ENCODE results near the gene PRR18.

PRR18 gene

GRCh38 chr6:166300357-166300987 is 7.7 kb downstream of the PRR18 start:
- Mint-ChIP-seq H3K9me3 (no peaks in the 10 kb centered on the region), H3K27me3 (peaks cover 20% of the 10 kb centered on the region), H3K36me3 (no peaks in the 10 kb centered on the region), H3K4me1 (no peaks in the 10 kb centered on the region), H3K27ac (no peak overlapping the region), H3K4me3 (no peak overlapping the region)

DNA sequence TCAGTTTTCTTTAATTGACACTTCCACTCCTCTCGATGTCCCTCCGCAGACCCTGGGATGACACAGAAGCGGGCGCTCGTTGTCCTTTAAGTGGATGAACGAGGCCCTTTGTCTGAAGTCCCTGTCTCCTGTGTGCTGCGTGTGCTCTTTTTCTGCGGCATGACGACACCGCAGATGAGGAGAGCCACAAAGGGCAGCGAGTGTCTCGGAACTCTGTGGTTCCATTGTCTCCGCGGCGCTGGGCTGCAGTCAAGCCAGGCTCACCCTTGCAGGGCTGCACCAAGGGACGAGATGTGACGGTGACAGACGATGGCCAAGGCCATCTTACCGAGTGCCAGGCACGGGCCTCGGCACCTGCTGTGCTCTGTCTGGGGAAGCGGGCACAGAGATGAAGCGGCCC is 10.6 kb downstream of the PRR18 start:
- Mint-ChIP-seq H3K27me3 (peaks cover 11% of the 10 kb centered on the region), H3K4me3 (no peak overlapping the region), H3K27ac (no peak overlapping the region), H3K9me3 (no peaks in the 10 kb centered on the region), H3K4me1 (no peaks in the 10 kb centered on the region), H3K36me3 (no peaks in the 10 kb centered on the region)

- Mint-ChIP-seq H3K4me3 (no peak overlapping the region), H3K9me3 (no peaks in the 10 kb centered on the region), H3K36me3 (no peaks in the 10 kb centered on the region), H3K27me3 (peaks cover 5% of the 10 kb centered on the region), H3K4me1 (no peaks in the 10 kb centered on the region), H3K27ac (no peak overlapping the region)
Measured at GRCh38 chr6:166296035-166296883, 11.9 kb downstream of the PRR18 start.

- no peaks in the 10 kb centered on the region for H3K36me3 Mint-ChIP-seq
- no peak overlapping the region for H3K4me3 Mint-ChIP-seq
- peaks cover 2% of the 10 kb centered on the region for H3K27me3 Mint-ChIP-seq
- H3K27ac Mint-ChIP-seq: no peak overlapping the region
- no peaks in the 10 kb centered on the region for H3K9me3 Mint-ChIP-seq
- H3K4me1 Mint-ChIP-seq: no peaks in the 10 kb centered on the region
Measured at GRCh38 chr6:166293731-166294584, 14.2 kb downstream of the PRR18 start.

DNA sequence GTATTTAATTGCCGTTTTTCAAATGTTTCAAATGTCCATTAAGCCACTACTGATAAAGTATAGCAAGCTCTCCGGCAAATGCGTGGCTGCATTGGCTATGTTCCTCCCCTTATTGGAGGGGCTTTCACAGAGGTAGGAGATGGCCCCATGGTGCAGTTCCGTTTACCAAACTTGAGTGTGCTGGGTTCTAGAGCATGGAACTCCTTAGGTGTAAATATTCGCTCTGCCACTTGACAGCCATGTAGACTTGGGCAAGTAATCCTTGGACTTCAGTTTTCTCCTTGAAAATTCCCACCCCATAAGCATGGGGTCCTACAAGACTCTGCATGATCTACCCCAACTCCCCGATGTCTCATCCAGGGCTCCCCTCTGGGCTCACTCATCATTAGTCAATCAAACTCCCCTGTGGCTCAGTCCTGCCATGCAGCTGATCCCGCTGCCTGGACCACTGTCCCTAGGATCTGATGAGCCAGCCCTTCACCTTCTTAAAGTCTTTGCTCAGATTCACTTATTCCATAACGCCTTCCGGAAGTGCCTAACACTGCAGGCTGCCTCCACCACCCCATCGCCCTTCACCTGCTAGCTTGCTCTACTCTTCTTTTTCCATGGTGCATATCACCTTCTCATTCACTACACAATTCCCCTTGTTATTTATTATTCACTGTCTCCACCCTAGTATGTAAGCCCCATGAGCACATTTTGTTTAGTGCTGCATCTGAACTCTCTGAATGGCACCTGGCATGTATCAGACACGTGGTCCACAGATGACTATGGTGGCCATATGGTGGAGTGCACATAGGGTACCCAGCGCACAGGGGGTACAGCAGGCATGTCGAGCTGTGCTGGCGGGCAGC is 18.8 kb downstream of the PRR18 start:
- Mint-ChIP-seq H3K9me3 (no peaks in the 10 kb centered on the region), H3K27me3 (no peaks in the 10 kb centered on the region), H3K36me3 (no peaks in the 10 kb centered on the region), H3K4me3 (no peak overlapping the region), H3K27ac (no peak overlapping the region), H3K4me1 (no peaks in the 10 kb centered on the region)

DNA sequence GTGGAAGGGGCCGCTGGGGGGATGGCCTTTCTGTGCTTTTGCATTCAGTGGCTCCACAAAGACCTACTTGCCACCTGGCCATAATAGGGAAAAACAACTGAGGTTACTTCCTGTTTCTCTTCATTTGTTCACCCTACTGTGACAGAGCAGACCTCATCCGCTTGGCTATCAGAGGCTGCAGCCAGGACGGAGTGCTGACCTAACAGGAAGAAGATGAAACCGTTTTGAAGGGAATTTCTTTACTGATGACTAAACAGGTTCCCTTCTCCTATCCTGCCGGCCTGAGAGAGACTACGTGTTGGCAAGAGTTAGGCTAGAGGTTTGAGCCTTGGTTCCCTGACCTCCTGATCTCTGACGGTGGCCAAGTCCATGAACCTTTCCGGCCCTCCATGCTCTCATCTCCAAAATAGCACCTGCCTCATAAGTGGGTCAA is 21.3 kb downstream of the PRR18 start:
- no peak overlapping the region for H3K27ac Mint-ChIP-seq

DNA sequence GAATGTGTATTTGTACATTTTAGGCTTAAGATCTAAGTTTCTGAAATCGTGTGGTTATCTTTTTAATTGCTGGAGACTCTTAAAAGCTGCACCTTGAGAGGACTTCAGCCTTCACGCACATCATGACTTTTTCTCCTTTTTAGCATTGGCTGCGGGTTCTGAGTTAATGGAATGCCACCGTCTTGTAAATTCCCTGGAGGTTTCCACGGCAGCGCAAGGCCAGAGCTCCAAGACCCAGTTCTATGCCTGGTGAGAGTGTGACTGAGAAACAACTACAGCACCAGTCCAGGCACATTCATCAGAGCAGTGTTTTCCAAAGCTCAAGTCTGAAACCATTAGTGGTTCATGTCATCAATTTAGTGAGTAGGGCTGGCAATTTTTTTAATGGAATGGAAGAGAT is 23.0 kb downstream of the PRR18 start:
- H3K27ac Mint-ChIP-seq: no peak overlapping the region
- H3K36me3 Mint-ChIP-seq: no peaks in the 10 kb centered on the region
- H3K9me3 Mint-ChIP-seq: no peaks in the 10 kb centered on the region
- no peak overlapping the region for H3K4me3 Mint-ChIP-seq
- H3K4me1 Mint-ChIP-seq: no peaks in the 10 kb centered on the region
- no peaks in the 10 kb centered on the region for H3K27me3 Mint-ChIP-seq

More for the DNA sequence above, 21.3 kb downstream of the PRR18 start:
- H3K36me3 Mint-ChIP-seq: no peaks in the 10 kb centered on the region
- H3K4me1 Mint-ChIP-seq: no peaks in the 10 kb centered on the region
- H3K9me3 Mint-ChIP-seq: no peaks in the 10 kb centered on the region
- H3K27me3 Mint-ChIP-seq: no peaks in the 10 kb centered on the region
- H3K4me3 Mint-ChIP-seq: no peak overlapping the region

- H3K4me3 Mint-ChIP-seq: no peak overlapping the region
- no peaks in the 10 kb centered on the region for H3K4me1 Mint-ChIP-seq
- H3K27me3 Mint-ChIP-seq: no peaks in the 10 kb centered on the region
- no peaks in the 10 kb centered on the region for H3K36me3 Mint-ChIP-seq
- no peaks in the 10 kb centered on the region for H3K9me3 Mint-ChIP-seq
- H3K27ac Mint-ChIP-seq: no peak overlapping the region
Measured at GRCh38 chr6:166284640-166285039, 23.6 kb downstream of the PRR18 start.

DNA sequence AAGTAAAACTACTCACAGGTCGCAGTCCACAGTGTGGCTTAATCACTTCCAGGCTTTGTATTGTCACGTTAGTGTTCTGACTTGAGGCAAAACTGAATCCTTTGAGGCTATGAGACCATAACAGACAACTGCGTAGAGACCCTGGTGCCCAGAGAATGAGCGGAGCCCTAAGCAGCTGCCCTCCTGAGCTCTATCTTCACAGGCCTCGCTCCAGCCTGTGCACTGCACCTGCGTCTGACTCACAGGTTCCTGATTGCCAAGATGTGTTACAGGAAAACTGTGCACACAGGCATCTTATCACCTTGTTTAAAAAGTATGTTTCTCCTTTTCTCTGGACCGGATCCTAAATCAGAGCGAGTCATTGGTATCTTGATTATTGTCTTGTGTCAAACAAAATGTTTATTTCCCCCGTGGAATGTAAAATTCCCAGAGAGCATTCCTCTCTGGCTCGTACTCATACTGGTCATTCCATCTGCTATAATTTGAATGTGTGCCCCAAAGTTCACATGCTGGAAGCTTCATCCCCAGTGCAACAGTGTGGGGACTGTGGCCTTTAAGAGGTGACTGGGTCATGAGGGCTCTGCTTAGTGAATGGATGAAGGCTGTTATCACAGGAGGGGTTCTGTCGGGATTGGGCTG is 25.7 kb downstream of the PRR18 start:
- Mint-ChIP-seq H3K27me3 (no peaks in the 10 kb centered on the region), H3K27ac (no peak overlapping the region), H3K4me3 (no peak overlapping the region), H3K4me1 (no peaks in the 10 kb centered on the region), H3K36me3 (no peaks in the 10 kb centered on the region), H3K9me3 (no peaks in the 10 kb centered on the region)

DNA sequence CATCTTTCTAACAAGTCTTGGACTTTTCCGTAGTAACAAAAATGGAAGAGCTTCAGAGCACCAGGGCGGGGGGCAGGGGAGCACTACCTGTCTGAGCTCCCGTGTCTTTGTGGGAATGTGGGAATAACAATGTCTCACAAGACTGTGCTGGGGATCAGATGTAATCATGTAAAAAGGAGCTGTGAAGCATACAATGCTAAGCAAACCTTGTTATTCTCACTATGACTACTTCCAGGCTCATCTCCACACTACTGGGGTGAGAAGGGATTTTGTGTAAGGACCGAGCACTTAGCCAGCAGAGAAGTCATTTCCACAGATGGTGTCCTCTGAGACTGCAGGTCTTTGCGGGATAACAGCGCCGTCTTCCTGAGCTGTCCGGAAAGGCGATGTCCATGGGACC is 27.1 kb downstream of the PRR18 start:
- Mint-ChIP-seq H3K27me3 (no peaks in the 10 kb centered on the region), H3K36me3 (no peaks in the 10 kb centered on the region), H3K27ac (no peak overlapping the region), H3K4me1 (no peaks in the 10 kb centered on the region), H3K9me3 (no peaks in the 10 kb centered on the region), H3K4me3 (no peak overlapping the region)

- Mint-ChIP-seq H3K4me3 (no peak overlapping the region), H3K27me3 (no peaks in the 10 kb centered on the region), H3K4me1 (peaks cover 7% of the 10 kb centered on the region), H3K36me3 (no peaks in the 10 kb centered on the region), H3K27ac (no peak overlapping the region), H3K9me3 (no peaks in the 10 kb centered on the region)
Measured at GRCh38 chr6:166279393-166279679, 28.9 kb downstream of the PRR18 start.

DNA sequence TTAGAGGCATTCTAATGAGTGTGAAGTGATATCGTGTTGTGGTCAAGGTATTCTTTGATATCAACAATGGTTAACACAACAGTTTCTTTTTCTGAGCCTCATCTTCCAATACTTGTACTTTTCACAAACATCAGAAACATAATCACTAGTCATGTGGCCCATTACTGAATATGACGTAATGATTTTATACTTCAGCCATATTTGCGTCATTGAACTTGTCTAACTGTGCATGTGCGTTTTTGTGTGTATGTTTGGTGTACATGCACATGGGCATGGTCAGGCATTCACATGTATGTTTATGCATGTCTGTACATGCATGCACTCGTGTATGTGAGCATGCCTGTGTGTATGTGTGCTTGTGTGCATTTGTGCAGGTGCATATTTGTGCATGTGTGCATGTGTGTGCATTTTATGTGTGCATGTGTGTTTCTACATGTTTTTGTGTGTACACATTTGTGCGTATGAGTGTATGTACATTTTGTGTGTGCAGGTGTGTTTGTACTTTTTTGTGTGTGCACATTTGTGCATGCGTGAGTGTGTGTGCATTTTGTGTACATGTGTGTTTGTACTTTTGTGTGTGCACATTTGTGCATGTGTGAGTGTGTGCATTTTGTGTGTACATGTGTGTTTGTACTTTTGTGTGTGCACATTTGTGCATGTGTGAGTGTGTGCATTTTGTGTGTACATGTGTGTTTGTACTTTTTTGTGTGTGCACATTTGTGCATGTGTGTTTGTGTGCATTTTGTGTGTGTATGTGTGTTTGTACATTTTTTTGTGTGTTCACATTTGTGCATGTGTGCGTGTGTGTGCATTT is 29.4 kb downstream of the PRR18 start:
- Mint-ChIP-seq H3K27ac (no peak overlapping the region), H3K36me3 (no peaks in the 10 kb centered on the region), H3K27me3 (no peaks in the 10 kb centered on the region), H3K9me3 (no peaks in the 10 kb centered on the region), H3K4me3 (no peak overlapping the region), H3K4me1 (peaks cover 7% of the 10 kb centered on the region)

DNA sequence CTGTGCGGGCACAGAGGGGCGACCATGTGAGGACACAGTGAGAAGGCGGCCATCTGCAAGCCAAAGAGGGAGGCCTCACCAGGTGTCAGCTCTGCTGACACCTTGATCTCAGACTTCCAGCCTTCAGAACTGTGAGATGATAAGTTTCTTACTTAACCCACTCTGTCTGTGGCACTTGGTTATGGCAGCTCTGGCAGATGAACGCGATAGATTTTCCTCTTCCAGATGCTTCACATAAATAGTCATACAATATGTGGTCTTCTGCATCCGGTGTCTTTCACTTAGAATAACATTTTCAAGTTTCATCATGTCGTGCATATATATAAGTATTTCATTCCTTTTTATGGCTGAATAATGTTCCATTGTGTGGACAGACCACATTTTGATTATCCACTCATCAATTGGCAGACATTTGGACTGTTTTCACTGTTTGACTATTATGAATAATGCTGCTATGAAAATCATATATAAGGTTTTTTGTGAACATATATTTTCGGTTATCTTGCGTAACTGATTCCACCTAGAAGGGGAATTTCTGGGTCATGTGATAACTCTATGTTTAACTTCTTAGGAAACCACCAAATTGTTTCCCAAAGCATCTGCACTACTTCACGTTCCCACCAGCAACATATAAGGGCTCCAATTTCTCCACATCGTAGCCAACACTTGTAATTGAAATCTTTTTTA is 30.2 kb downstream of the PRR18 start:
- peaks cover 7% of the 10 kb centered on the region for H3K4me1 Mint-ChIP-seq
- H3K27ac Mint-ChIP-seq: no peak overlapping the region

DNA sequence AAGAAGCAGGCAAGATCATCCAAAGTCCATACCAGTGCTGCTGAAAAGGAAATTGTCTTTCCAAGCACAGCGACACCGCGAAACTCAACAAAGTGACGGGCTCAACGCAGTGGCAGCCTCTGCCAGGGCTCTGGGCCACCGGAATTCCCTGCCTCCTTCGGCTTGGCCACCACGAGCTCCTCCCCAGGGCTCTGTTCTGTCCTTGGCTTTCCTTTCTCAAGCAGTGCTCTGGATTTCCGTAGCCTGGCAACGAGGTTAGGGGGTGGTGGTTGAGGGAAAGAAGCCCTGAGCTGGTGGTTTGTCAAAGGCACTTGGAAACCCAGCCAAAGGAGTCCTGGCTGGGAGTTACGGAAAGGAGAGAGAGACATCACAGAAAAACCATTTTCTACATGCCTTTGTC is 31.2 kb downstream of the PRR18 start:
- H3K4me3 Mint-ChIP-seq: no peak overlapping the region
- H3K27me3 Mint-ChIP-seq: no peaks in the 10 kb centered on the region
- H3K9me3 Mint-ChIP-seq: no peaks in the 10 kb centered on the region
- peaks cover 7% of the 10 kb centered on the region for H3K4me1 Mint-ChIP-seq
- no peaks in the 10 kb centered on the region for H3K36me3 Mint-ChIP-seq
- no peak overlapping the region for H3K27ac Mint-ChIP-seq

More for the DNA sequence above, 30.2 kb downstream of the PRR18 start:
- Mint-ChIP-seq H3K4me3 (no peak overlapping the region), H3K27me3 (no peaks in the 10 kb centered on the region), H3K9me3 (no peaks in the 10 kb centered on the region), H3K36me3 (no peaks in the 10 kb centered on the region)

All from activated naive CD4-positive, alpha-beta T cell treated with anti-CD3 and anti-CD28 coated beads, Interleukin-2, amount 50 U/mL, for 24 hours (primary cell).